Stimulated activated naive B cell treated with anti-CD40 and anti-IgM and Interleukin-4, amounts not matched to agents 10 μg/mL and 1 μg/mL and 100 μg/mL, for 72 hours (primary cell): ENCODE results near the gene TLE1.

Source experiments
- ATAC-seq, 2 donors: fragments of 150-1000 bp; cut with Tn5 transposase; replicated peaks; 2 replicates each; pipeline ENCODE4 v1.10.0; 2021; ENCODE audit warnings: moderate library complexity in 1 of 2
- DNase-seq: peaks from one replicate; pipeline ENCODE4 v3.0.0; 2021
- H3K27ac Mint-ChIP-seq: one replicate; pipeline ENCODE4 v1.8.0; 2022; ENCODE audit warnings: mild to moderate bottlenecking, mixed read lengths
- H3K27me3 Mint-ChIP-seq, 2 donors: one replicate each; pipeline ENCODE4 v1.8.0; 2022; ENCODE audit warnings: mixed read lengths in 2 of 2
- H3K36me3 Mint-ChIP-seq, 2 donors: one replicate each; pipeline ENCODE4 v1.8.0; 2022; ENCODE audit warnings: mixed read lengths in 2 of 2, mild to moderate bottlenecking in 1 of 2
- H3K4me1 Mint-ChIP-seq, 2 donors: one replicate each; pipeline ENCODE4 v1.8.0; 2022; ENCODE audit warnings: mixed read lengths in 2 of 2, mild to moderate bottlenecking in 1 of 2
- H3K4me3 Mint-ChIP-seq, 2 donors: one replicate each; pipeline ENCODE4 v1.8.0; 2022; ENCODE audit warnings: mild to moderate bottlenecking in 2 of 2, mixed read lengths in 2 of 2, moderate library complexity in 1 of 2
- H3K9me3 Mint-ChIP-seq, 2 donors: one replicate each; pipeline ENCODE4 v1.8.0; 2022; ENCODE audit warnings: mixed read lengths in 2 of 2, mild to moderate bottlenecking in 1 of 2

TLE1 gene

GRCh38 chr9:81633952-81634854, 55.1 kb downstream of the TLE1 start:
- Mint-ChIP-seq H3K36me3 (peaks cover 35 to 49% of the 10 kb centered on the region in 2 donors), H3K4me3 (no peak overlapping the region), H3K4me1 (peaks cover 25 to 50% of the 10 kb centered on the region in 2 donors), H3K9me3 (no peaks in the 10 kb centered on the region), H3K27ac (peak overlapping the region; percentile 2), H3K27me3 (no peaks in the 10 kb centered on the region)
- DNase-seq: no peak
- no peak for ATAC-seq

DNA sequence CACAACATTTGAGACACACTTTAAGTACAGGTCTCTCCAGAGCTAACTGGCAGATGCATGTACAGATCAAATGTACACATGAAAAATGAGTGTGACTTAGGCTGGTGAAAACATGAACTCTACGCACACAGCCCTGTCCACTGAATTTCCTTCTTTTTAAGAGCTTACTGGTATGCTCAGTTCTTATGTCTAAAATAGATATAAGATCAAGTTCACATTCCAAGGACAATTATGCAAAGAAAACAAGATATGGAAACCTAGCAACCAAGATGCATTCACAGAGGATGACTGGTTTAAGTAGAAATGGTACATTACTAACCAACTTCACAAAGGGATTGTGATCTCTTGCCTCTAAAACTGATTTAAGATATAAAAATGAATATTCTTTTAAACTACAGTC, 56.7 kb downstream of the TLE1 start:
- H3K27me3 Mint-ChIP-seq: no peaks in the 10 kb centered on the region

GRCh38 chr9:81631218-81631745, 58.1 kb downstream of the TLE1 start:
- ATAC-seq (peak; percentile 85 to 88), DNase-seq (no peak)
- Mint-ChIP-seq H3K36me3 (peaks cover 31 to 44% of the 10 kb centered on the region in 2 donors), H3K4me3 (no peak overlapping the region), H3K4me1 (peaks cover 20 to 28% of the 10 kb centered on the region in 2 donors), H3K9me3 (no peaks in the 10 kb centered on the region), H3K27ac (no peak overlapping the region), H3K27me3 (no peaks in the 10 kb centered on the region)

More for the DNA sequence above, 56.7 kb downstream of the TLE1 start:
- ATAC-seq (no peak), DNase-seq (no peak)
- no peak overlapping the region for H3K4me3 Mint-ChIP-seq
- H3K4me1 Mint-ChIP-seq: peaks cover 19 to 38% of the 10 kb centered on the region in 2 donors
- H3K9me3 Mint-ChIP-seq: no peaks in the 10 kb centered on the region
- peaks cover 31 to 42% of the 10 kb centered on the region in 2 donors for H3K36me3 Mint-ChIP-seq
- H3K27ac Mint-ChIP-seq: no peak overlapping the region

DNA sequence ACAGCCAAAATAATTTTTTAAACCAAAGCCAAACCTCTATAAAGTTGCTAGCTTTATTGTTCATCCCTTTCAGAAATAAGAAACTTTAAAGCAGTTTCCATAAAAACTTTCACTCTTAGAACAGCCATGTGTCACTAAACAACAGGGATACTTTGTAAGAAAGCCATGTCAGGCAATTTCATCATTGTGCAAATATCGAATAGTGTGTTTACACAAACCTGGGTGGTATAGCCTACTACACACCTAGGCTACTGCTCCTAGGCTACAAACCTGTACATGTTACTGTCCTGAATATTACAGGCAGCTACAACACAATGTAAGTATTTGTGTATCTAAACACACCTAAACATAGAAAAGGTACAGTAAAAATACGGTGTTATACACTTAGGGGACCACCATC, 59.9 kb downstream of the TLE1 start:
- H3K36me3 Mint-ChIP-seq: peaks cover 33 to 45% of the 10 kb centered on the region in 2 donors
- DNase-seq (no peak), ATAC-seq (no peak)
- H3K4me3 Mint-ChIP-seq: no peak overlapping the region
- H3K27ac Mint-ChIP-seq: no peak overlapping the region
- peaks cover 23 to 30% of the 10 kb centered on the region in 2 donors for H3K4me1 Mint-ChIP-seq
- no peaks in the 10 kb centered on the region for H3K27me3 Mint-ChIP-seq
- H3K9me3 Mint-ChIP-seq: no peaks in the 10 kb centered on the region

GRCh38 chr9:81628897-81629296, 60.5 kb downstream of the TLE1 start:
- Mint-ChIP-seq H3K27me3 (no peaks in the 10 kb centered on the region), H3K9me3 (no peaks in the 10 kb centered on the region), H3K27ac (no peak overlapping the region), H3K4me3 (no peak overlapping the region), H3K36me3 (peaks cover 31 to 43% of the 10 kb centered on the region in 2 donors), H3K4me1 (peaks cover 20 to 25% of the 10 kb centered on the region in 2 donors)
- ATAC-seq: no peak
- DNase-seq: no peak

DNA sequence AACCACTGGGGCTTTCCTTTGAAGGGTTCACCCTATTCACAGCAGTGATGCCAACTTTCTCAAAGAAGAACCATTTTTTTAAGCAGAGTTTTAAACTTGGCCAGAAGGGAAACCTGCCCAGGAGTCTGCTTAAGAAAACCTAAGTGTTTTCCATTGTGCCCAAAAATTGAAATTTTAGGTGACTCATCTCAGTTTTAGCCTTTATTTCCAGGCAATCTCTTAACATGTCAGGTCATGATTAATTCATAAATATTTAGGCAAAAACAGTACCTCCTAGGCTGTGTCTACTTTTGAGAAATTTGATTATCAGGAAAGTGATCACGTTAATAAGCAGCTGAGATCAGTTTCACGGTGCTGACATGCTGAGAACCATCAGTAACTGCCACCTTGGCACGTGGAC, 61.9 kb downstream of the TLE1 start:
- Mint-ChIP-seq H3K27me3 (no peaks in the 10 kb centered on the region), H3K36me3 (peaks cover 37 to 41% of the 10 kb centered on the region in 2 donors), H3K4me1 (peaks cover 23 to 31% of the 10 kb centered on the region in 2 donors), H3K9me3 (no peaks in the 10 kb centered on the region), H3K4me3 (no peak overlapping the region), H3K27ac (no peak overlapping the region)
- ATAC-seq (no peak), DNase-seq (no peak)

DNA sequence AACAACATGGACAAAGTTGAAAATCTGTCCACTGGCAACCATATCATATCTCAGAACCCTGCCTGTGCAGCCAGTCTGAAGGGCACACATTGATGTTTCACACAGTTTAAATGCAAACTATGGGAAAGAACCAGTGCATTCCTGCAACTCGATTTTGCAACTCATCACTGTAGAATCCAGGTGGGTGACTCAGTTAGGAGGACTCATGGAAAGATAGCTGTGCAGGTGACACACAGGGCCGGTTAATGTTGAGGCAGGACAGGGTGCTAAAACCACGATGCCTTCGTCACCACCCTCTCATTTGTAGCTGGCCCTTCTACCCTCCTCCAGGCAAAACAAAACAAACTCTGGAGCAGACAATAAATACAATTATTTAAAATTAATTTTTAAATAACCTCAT, 62.8 kb downstream of the TLE1 start:
- H3K4me3 Mint-ChIP-seq: no peak overlapping the region
- peaks cover 22 to 31% of the 10 kb centered on the region in 2 donors for H3K4me1 Mint-ChIP-seq
- H3K27ac Mint-ChIP-seq: peak overlapping the region; percentile 33
- ATAC-seq (no peak), DNase-seq (no peak)
- no peaks in the 10 kb centered on the region for H3K9me3 Mint-ChIP-seq
- no peaks in the 10 kb centered on the region for H3K27me3 Mint-ChIP-seq
- H3K36me3 Mint-ChIP-seq: peaks cover 33 to 34% of the 10 kb centered on the region in 2 donors

DNA sequence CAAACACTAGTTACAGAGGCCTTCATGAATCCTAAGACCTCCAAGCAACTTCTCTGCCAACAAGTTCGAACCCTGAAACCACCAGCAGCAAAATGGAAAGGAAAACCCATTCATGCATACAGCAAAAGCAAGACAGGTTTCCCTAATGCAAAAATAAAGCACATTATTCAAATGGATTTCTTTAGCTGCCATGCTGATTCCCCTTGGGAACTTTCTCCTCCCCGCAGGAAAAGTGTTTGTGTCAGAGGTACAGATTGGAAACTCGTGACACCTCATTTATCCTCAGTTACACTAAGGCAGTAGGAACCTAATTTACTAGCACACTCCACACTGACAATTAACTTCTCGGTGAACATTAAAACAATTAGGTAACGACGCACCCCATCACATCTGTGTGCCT, 63.4 kb downstream of the TLE1 start:
- Mint-ChIP-seq H3K4me3 (no peak overlapping the region), H3K27ac (peak overlapping the region; percentile 33), H3K27me3 (no peaks in the 10 kb centered on the region), H3K4me1 (peaks cover 21 to 31% of the 10 kb centered on the region in 2 donors), H3K36me3 (peaks cover 30 to 34% of the 10 kb centered on the region in 2 donors), H3K9me3 (no peaks in the 10 kb centered on the region)
- no peak for DNase-seq
- no peak for ATAC-seq

- no peak overlapping the region for H3K27ac Mint-ChIP-seq
- peaks cover 34 to 50% of the 10 kb centered on the region in 2 donors for H3K4me1 Mint-ChIP-seq
- no peak overlapping the region for H3K4me3 Mint-ChIP-seq
- peaks cover 45 to 50% of the 10 kb centered on the region in 2 donors for H3K36me3 Mint-ChIP-seq
- DNase-seq: no peak
- no peaks in the 10 kb centered on the region for H3K9me3 Mint-ChIP-seq
- no peaks in the 10 kb centered on the region for H3K27me3 Mint-ChIP-seq
- no peak for ATAC-seq
Measured at GRCh38 chr9:81623778-81624177, 65.6 kb downstream of the TLE1 start.

DNA sequence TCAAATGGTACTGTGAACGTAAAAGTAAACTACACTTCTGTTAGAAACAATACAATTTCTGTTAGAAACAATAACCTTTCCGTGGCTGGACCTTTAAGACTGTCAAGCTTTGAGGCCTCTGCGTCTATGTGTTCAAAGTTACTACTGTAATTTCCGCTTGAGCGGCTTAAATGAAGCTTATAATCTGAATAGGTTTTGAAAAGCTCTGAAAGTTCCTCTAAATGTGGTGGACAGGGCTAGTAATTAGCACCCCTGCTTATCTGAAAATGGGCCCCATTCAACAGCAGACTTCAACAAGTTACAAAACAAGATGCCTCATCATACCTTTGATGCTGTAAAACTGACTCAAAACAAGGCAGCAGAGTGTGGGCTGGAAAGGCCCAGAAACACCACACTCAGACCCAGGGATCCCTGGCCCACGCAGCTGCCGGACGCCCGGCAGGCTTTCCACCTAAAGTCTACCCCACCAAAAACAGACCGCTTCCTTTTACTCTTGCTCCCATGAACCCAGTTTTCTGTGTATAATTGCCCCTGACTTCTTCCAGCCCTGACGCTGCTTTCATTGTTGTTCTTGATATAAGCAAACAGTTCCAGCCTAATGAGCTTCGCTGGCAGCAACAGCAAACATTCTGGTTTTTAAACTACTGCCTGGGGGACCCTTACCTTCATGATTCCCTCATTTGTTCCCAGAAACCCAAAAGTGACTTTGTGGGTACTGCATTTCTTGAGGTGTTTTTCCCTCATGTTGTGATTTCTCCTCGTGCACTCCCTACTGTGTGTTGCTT, 66.7 kb downstream of the TLE1 start:
- Mint-ChIP-seq H3K27me3 (no peaks in the 10 kb centered on the region), H3K27ac (no peak overlapping the region), H3K4me3 (no peak overlapping the region), H3K36me3 (peaks cover 47 to 55% of the 10 kb centered on the region in 2 donors), H3K4me1 (peaks cover 34 to 50% of the 10 kb centered on the region in 2 donors), H3K9me3 (no peaks in the 10 kb centered on the region)
- peak; percentile 58 to 65 for ATAC-seq
- no peak for DNase-seq

GRCh38 chr9:81621785-81622259, 67.5 kb downstream of the TLE1 start:
- no peaks in the 10 kb centered on the region for H3K27me3 Mint-ChIP-seq
- ATAC-seq: no peak
- no peak overlapping the region for H3K4me3 Mint-ChIP-seq
- peak overlapping the region; percentile 14 for H3K27ac Mint-ChIP-seq
- H3K4me1 Mint-ChIP-seq: peaks cover 32 to 50% of the 10 kb centered on the region in 2 donors
- peaks cover 49 to 59% of the 10 kb centered on the region in 2 donors for H3K36me3 Mint-ChIP-seq
- H3K9me3 Mint-ChIP-seq: no peaks in the 10 kb centered on the region
- DNase-seq: no peak

DNA sequence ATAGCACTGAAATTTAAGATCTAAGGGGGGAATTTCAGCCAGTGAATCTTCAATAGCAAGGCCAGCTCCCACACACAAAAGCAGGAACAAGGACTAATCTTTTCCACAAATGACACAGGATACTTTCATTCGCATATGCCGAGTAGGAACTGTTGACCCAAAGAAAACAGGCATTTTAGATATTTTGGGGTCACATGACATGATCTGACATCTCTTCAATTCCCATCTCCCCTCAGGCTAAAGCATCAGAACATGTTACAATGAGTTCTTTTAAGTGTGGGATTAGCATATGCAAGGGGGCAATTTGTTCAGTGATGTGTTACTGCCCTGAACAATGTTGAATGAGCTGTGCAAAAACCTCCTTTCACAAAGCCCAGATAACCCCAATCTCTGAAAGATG, 68.2 kb downstream of the TLE1 start:
- DNase-seq (no peak), ATAC-seq (no peak)
- H3K27me3 Mint-ChIP-seq: no peaks in the 10 kb centered on the region
- no peak overlapping the region for H3K4me3 Mint-ChIP-seq
- peaks cover 49 to 60% of the 10 kb centered on the region in 2 donors for H3K36me3 Mint-ChIP-seq
- H3K27ac Mint-ChIP-seq: no peak overlapping the region
- peaks cover 28 to 45% of the 10 kb centered on the region in 2 donors for H3K4me1 Mint-ChIP-seq
- H3K9me3 Mint-ChIP-seq: no peaks in the 10 kb centered on the region

DNA sequence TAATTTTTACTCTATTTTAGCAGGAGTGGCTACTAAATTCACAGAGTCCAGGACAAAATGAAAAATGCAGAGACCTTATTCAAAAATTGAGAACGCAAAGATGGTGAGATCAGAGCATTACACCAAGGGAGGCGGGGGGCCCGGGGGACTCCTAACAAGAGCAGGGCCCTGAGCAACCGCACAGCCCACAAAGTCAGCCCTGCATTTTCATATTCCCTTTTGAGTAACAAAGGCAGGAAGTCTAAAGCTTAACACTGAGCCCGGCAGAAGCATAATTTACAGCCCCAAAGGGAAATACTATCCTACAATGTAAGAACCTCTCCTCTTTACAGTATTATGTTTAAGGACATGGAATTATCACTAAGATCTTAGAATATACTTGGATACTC, 69.4 kb downstream of the TLE1 start:
- Mint-ChIP-seq H3K27ac (peak overlapping the region; percentile 42), H3K4me1 (peaks cover 24 to 42% of the 10 kb centered on the region in 2 donors), H3K36me3 (peaks cover 53 to 68% of the 10 kb centered on the region in 2 donors), H3K9me3 (no peaks in the 10 kb centered on the region), H3K27me3 (no peaks in the 10 kb centered on the region), H3K4me3 (peak overlapping the region in 1 of 2 donors; percentile 13)
- ATAC-seq: peak; percentile 76 to 85
- no peak for DNase-seq

DNA sequence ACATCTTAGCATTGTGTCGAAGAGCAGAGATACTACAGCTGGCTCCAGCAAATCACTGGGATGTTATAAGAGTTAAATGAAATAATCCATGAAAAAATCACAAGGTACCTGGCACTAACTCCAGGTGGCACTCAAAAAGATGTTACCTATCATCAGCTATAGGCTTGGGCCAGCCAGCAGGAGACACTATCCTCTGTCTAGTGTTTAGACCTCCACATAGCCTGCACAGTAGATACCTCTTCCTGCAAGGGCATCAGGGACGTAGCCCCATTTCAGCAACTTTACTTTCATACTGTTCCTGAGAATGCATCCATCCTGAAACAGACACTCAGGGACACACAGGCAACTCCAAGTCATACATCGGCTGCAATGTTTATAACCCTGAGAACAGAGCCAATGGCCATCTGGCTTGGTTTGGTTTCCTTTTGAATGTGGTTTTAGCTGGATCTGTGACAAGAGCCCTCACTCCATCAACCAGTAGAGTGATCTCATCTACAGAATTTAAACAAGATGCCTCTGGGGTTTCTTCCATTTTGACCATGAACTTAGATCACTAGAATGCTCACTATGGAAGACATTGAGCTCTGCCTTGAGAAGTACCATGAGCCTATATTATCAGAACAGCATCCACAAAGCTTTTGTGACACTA, 69.9 kb downstream of the TLE1 start:
- peak; percentile 50 to 58 for ATAC-seq
- H3K4me3 Mint-ChIP-seq: peak overlapping the region in 1 of 2 donors; percentile 13
- H3K9me3 Mint-ChIP-seq: no peaks in the 10 kb centered on the region
- H3K27ac Mint-ChIP-seq: peak overlapping the region; percentile 42
- H3K36me3 Mint-ChIP-seq: peaks cover 58 to 73% of the 10 kb centered on the region in 2 donors
- H3K27me3 Mint-ChIP-seq: no peaks in the 10 kb centered on the region
- peaks cover 24 to 42% of the 10 kb centered on the region in 2 donors for H3K4me1 Mint-ChIP-seq
- DNase-seq: no peak
